Measurements from ENCODE around the gene GALNT14.
A peak's percentile ranks its signal among the peaks of the same experiment; 100 is the strongest.

GALNT14 gene

GRCh38 chr2:30949435-30949834 lies 188.8 kb downstream of the GALNT14 start:
- no peak for TF ChIP-seq CTCF (IDR thresholded peaks at IDR 0.05; ENCODE audit: low read depth, low read length)
- Histone ChIP-seq H3K4me3 (ENCODE audit: low read depth, low read length) (no peak overlapping the region), H3K27me3 (no peaks in the 10 kb centered on the region), H3K36me3 (peaks cover 5% of the 10 kb centered on the region; the same call in 1 of the 2 replicates), H3K4me1 (peaks cover 5% of the 10 kb centered on the region), H3K9me3 (no peaks in the 10 kb centered on the region; the same call in 1 of the 2 replicates)
- peak; percentile 19 for DNase-seq

GRCh38 chr2:30948857-30949256 lies 189.4 kb downstream of the GALNT14 start:
- Histone ChIP-seq H3K4me3 (ENCODE audit: low read depth, low read length) (no peak overlapping the region), H3K36me3 (peaks cover 5% of the 10 kb centered on the region; the same call in 1 of the 2 replicates), H3K9me3 (no peaks in the 10 kb centered on the region; the same call in 1 of the 2 replicates), H3K4me1 (peaks cover 5% of the 10 kb centered on the region), H3K27me3 (no peaks in the 10 kb centered on the region)
- TF ChIP-seq CTCF (IDR thresholded peaks at IDR 0.05; ENCODE audit: low read depth, low read length), result no peak
- DNase-seq, result no peak

DNA sequence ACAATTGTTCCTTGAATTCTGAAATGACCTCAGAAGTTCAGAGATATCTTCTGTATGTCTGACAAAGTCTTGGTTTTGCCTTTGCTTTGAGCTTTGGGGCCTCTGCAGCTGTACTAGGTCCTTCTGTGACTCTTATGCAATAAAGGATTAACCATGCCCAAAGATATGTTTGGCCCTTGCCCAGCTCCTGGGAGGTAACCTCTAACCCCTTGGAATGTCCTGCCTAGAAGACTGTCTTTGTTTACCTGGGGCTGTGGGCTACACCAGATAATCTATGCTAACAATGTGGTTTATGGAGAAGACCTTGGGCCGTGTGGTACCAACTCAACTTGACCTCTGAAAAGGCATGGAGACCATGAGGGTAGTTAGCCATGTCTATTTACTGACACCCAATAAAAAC lies 190.1 kb downstream of the GALNT14 start:
- Histone ChIP-seq H3K27me3 (no peaks in the 10 kb centered on the region), H3K4me1 (peaks cover 5% of the 10 kb centered on the region), H3K4me3 (ENCODE audit: low read depth, low read length) (no peak overlapping the region), H3K9me3 (no peaks in the 10 kb centered on the region; the same call in 1 of the 2 replicates), H3K36me3 (peaks cover 5% of the 10 kb centered on the region; the same call in 1 of the 2 replicates)
- TF ChIP-seq CTCF (IDR thresholded peaks at IDR 0.05; ENCODE audit: low read depth, low read length), result no peak
- no peak for DNase-seq

- no peaks in the 10 kb centered on the region; the same call in 1 of the 2 replicates for H3K9me3 ChIP-seq
- DNase-seq, result no peak
- H3K36me3 ChIP-seq, result peaks cover 5% of the 10 kb centered on the region; the same call in 1 of the 2 replicates
- H3K4me1 ChIP-seq, result peaks cover 8% of the 10 kb centered on the region
- TF ChIP-seq CTCF (IDR thresholded peaks at IDR 0.05; ENCODE audit: low read depth, low read length), result no peak
- no peaks in the 10 kb centered on the region for H3K27me3 ChIP-seq
- H3K4me3 ChIP-seq (ENCODE audit: low read depth, low read length), result no peak overlapping the region
Observed at GRCh38 chr2:30947686-30948085, 190.6 kb downstream of the GALNT14 start.

GRCh38 chr2:30942419-30942818 lies 195.8 kb downstream of the GALNT14 start:
- H3K36me3 ChIP-seq, result no peaks in the 10 kb centered on the region
- peaks cover 10% of the 10 kb centered on the region for H3K4me1 ChIP-seq
- peak; percentile 36 for DNase-seq
- no peaks in the 10 kb centered on the region for H3K9me3 ChIP-seq
- H3K27me3 ChIP-seq, result no peaks in the 10 kb centered on the region
- no peak for TF ChIP-seq CTCF (IDR thresholded peaks at IDR 0.05; ENCODE audit: low read depth, low read length)
- H3K4me3 ChIP-seq (ENCODE audit: low read depth, low read length), result no peak overlapping the region

DNA sequence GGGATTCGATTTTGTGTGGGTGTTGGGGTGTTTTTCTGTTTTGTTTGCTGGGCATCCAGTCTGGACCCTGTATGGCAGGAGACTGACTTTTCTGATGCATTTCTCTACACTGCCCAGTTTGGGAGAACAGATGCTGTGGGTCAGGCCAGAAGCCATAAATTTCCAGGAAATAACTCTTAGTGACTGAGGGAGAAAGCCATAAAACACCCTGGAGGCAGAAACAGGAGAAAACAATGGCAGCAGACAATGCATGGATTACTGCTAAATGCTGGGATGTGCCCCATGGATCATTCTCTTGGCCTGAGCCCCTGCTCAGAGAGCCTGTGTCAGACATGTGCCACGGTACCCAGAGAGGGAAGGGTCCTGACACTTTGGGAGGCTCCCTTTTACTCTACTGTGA lies 197.4 kb downstream of the GALNT14 start:
- H3K27me3 ChIP-seq, result no peaks in the 10 kb centered on the region
- no peaks in the 10 kb centered on the region for H3K36me3 ChIP-seq
- DNase-seq, result no peak
- H3K9me3 ChIP-seq, result no peaks in the 10 kb centered on the region
- no peak for TF ChIP-seq CTCF (IDR thresholded peaks at IDR 0.05; ENCODE audit: low read depth, low read length)
- H3K4me3 ChIP-seq (ENCODE audit: low read depth, low read length), result no peak overlapping the region
- peaks cover 10% of the 10 kb centered on the region for H3K4me1 ChIP-seq

Measured in BE2C (cell line).